GM23338 (cell line): ENCODE measurements around the gene KLK15. TPM values are rescaled to one million over a fixed set of nuclear protein-coding genes. Genes with fewer than 3 reads are reported as not detected.

Experiments used
- ATAC-seq: fragments of 200-7000 bp; cut with Tn5 transposase; 3 replicates; pipeline ENCODE4 v1.9.1; 2020
- DNase-seq: peaks from one replicate; pipeline ENCODE4 v3.0.0-alpha.2; 2015; ENCODE audit warnings: low spot score
- H2AFZ ChIP-seq: fragments of 200-600 bp; sonication (generic); 2 replicates; pipeline ENCODE4 v1.8.0; 2016; ENCODE audit warnings: antibody characterized with exemption, mild to moderate bottlenecking, moderate library complexity
- H3F3A ChIP-seq: fragments of 200-600 bp; sonication (generic); replicated peaks from 2 replicates; pipeline ENCODE4 v1.8.0; 2017; ENCODE audit warnings: antibody characterized with exemption, mixed run types, low read depth
- H3K27ac ChIP-seq: fragments of 200-600 bp; sonication (generic); 2 replicates; pipeline ENCODE4 v1.6.1; 2016; ENCODE audit warnings: low read depth
- H3K27me3 ChIP-seq: fragments of 200-600 bp; sonication (generic); 2 replicates; pipeline ENCODE4 v1.8.0; 2016; ENCODE audit warnings: mild to moderate bottlenecking, mixed run types, moderate library complexity; ENCODE audit not compliant: insufficient read depth
- H3K36me3 ChIP-seq: fragments of 200-600 bp; sonication (generic); 2 replicates; pipeline ENCODE4 v1.8.0; 2016; ENCODE audit warnings: mild to moderate bottlenecking; ENCODE audit not compliant: insufficient read depth
- H3K4me1 ChIP-seq: fragments of 200-600 bp; sonication (generic); 2 replicates; pipeline ENCODE4 v1.8.0; 2016; ENCODE audit warnings: mild to moderate bottlenecking, moderate library complexity; ENCODE audit not compliant: insufficient read depth
- H3K4me2 ChIP-seq: fragments of 200-600 bp; sonication (generic); 2 replicates; pipeline ENCODE4 v1.7.1; 2017; ENCODE audit warnings: mixed run types
- H3K4me3 ChIP-seq: fragments of 200-600 bp; sonication (generic); 2 replicates; pipeline ENCODE4 v1.6.1; 2016; ENCODE audit warnings: mixed run types
- H3K79me2 ChIP-seq: fragments of 200-600 bp; sonication (generic); replicated peaks from 2 replicates; pipeline ENCODE4 v1.8.0; 2017; ENCODE audit warnings: mild to moderate bottlenecking; ENCODE audit not compliant: insufficient read depth
- H3K9me2 ChIP-seq: fragments of 200-600 bp; sonication (generic); 2 replicates; pipeline ENCODE4 v1.8.0; 2017; ENCODE audit not compliant: insufficient read depth
- H4K20me1 ChIP-seq: fragments of 200-600 bp; sonication (generic); replicated peaks from 2 replicates; pipeline ENCODE4 v1.8.0; 2017; ENCODE audit warnings: mild to moderate bottlenecking; ENCODE audit not compliant: insufficient read depth
- H3K27ac Mint-ChIP-seq: 2 replicates; pipeline ENCODE4 v1.8.0; 2020; ENCODE audit warnings: inconsistent platforms, mild to moderate bottlenecking, moderate library complexity, mixed read lengths
- H3K27me3 Mint-ChIP-seq: 3 replicates; pipeline ENCODE4 v1.8.0; 2022; ENCODE audit warnings: low read depth, mild to moderate bottlenecking, moderate library complexity, mixed read lengths, inconsistent platforms; ENCODE audit not compliant: insufficient read depth, poor library complexity
- H3K36me3 Mint-ChIP-seq: 3 replicates; pipeline ENCODE4 v1.8.0; 2021; ENCODE audit warnings: low read depth, mild to moderate bottlenecking, inconsistent platforms, moderate library complexity, mixed read lengths
- H3K4me1 Mint-ChIP-seq: 3 replicates; pipeline ENCODE4 v1.8.0; 2020; ENCODE audit warnings: mild to moderate bottlenecking, inconsistent platforms, mixed read lengths
- H3K4me3 Mint-ChIP-seq: 3 replicates; pipeline ENCODE4 v1.8.0; 2021; ENCODE audit warnings: moderate library complexity, mild to moderate bottlenecking, inconsistent platforms, mixed read lengths
- H3K9me3 Mint-ChIP-seq: 3 replicates; pipeline ENCODE4 v1.8.0; 2020; ENCODE audit warnings: moderate library complexity, mild to moderate bottlenecking, inconsistent platforms, mixed read lengths
- CREB1 ChIP-seq: fragments of 250-450 bp; sonication (Bioruptor Pico); IDR thresholded peaks from 2 replicates; pipeline ENCODE4 v1.5.0; 2020; ENCODE audit warnings: low read depth, mild to moderate bottlenecking, moderate library complexity
- EZH2 ChIP-seq: fragments of 200-600 bp; sonication (generic); IDR thresholded peaks from one replicate; pipeline ENCODE4 v1.8.0; 2017; ENCODE audit warnings: antibody characterized with exemption, mild to moderate bottlenecking, low read depth; ENCODE audit not compliant: unreplicated experiment
- JUNB ChIP-seq: IDR thresholded peaks from one replicate; pipeline ENCODE4 v1.6.1; 2016; ENCODE audit warnings: antibody characterized with exemption; ENCODE audit not compliant: unreplicated experiment
- NANOG ChIP-seq: IDR thresholded peaks from 2 replicates; pipeline ENCODE4 v1.6.1; 2016; ENCODE audit warnings: antibody characterized with exemption, borderline replicate concordance
- POLR2AphosphoS5 ChIP-seq: IDR thresholded peaks from 2 replicates; pipeline ENCODE4 v1.6.1; 2016; ENCODE audit warnings: antibody characterized with exemption, low read depth
- STAT1 ChIP-seq: IDR thresholded peaks from one replicate; pipeline ENCODE4 v1.6.1; 2016; ENCODE audit warnings: antibody characterized with exemption; ENCODE audit not compliant: unreplicated experiment
- ZNF114 ChIP-seq: fragments of 250-450 bp; sonication (Bioruptor Pico); IDR thresholded peaks from 2 replicates; pipeline ENCODE4 v1.5.0; 2020; ENCODE audit warnings: mild to moderate bottlenecking, moderate library complexity
- ZNF331 ChIP-seq: fragments of 250-450 bp; sonication (Bioruptor Pico); IDR thresholded peaks from 2 replicates; pipeline ENCODE4 v1.5.0; 2020; ENCODE audit warnings: low read depth, mild to moderate bottlenecking, moderate library complexity
- ZNF462 ChIP-seq: fragments of 250-450 bp; sonication (Bioruptor Pico); IDR thresholded peaks from 2 replicates; pipeline ENCODE4 v1.5.0; 2020; ENCODE audit warnings: mild to moderate bottlenecking, moderate library complexity
- polyA plus RNA-seq: library from polyadenylated mRNA; unstranded; fragments of >200 nt; fragmentation: Nextera tagmentation; extraction: Ambion mirVana; gene quantifications from 2 replicates; pipeline ENCODE4 v1.2.1, GENCODE V29; 2016
- total RNA-seq: library from RNA; depleted of rRNA; stranded (reverse); fragments of >200 nt; shearing (Covaris generic); gene quantifications from 2 replicates; pipeline ENCODE4 v1.2.3, GENCODE V29; 2014
- TF ChIP-seq, protein P1 (sequence below): IDR thresholded peaks from one replicate; pipeline ENCODE4 v1.6.1; 2018; ENCODE audit warnings: antibody characterized with exemption; ENCODE audit not compliant: unreplicated experiment
- TF ChIP-seq, protein P2 (sequence below): IDR thresholded peaks from 2 replicates; pipeline ENCODE4 v1.6.1; 2016; ENCODE audit warnings: antibody characterized with exemption

KLK15 gene
- total and polyA plus RNA-seq, 2 experiments from 2014 or later, result not detected

- Mint-ChIP-seq H3K27ac (no peak overlapping the region), H3K9me3 (peaks cover 12% of the 10 kb centered on the region), H3K27me3 (peaks cover 36% of the 10 kb centered on the region), H3K4me3 (no peak overlapping the region), H3K36me3 (peaks cover 8% of the 10 kb centered on the region), H3K4me1 (peaks cover 6% of the 10 kb centered on the region; the same call in 2 of the 3 replicates)
- Histone ChIP-seq H3K4me2 (no peak overlapping the region), H3K27ac (no peak overlapping the region), H3K79me2 (no peaks in the 10 kb centered on the region), H3K9me2 (no peaks in the 10 kb centered on the region), H3K27me3 (no peaks in the 10 kb centered on the region), H3F3A (peaks cover 18% of the 10 kb centered on the region), H4K20me1 (peaks cover 17% of the 10 kb centered on the region), H3K4me1 (peaks cover 9% of the 10 kb centered on the region), H3K4me3 (no peak overlapping the region), H2AFZ (no peak overlapping the region), H3K36me3 (no peaks in the 10 kb centered on the region)
- no peak for ATAC-seq
- TF ChIP-seq POLR2AphosphoS5, result no peak
- TF ChIP-seq, protein P1, sequence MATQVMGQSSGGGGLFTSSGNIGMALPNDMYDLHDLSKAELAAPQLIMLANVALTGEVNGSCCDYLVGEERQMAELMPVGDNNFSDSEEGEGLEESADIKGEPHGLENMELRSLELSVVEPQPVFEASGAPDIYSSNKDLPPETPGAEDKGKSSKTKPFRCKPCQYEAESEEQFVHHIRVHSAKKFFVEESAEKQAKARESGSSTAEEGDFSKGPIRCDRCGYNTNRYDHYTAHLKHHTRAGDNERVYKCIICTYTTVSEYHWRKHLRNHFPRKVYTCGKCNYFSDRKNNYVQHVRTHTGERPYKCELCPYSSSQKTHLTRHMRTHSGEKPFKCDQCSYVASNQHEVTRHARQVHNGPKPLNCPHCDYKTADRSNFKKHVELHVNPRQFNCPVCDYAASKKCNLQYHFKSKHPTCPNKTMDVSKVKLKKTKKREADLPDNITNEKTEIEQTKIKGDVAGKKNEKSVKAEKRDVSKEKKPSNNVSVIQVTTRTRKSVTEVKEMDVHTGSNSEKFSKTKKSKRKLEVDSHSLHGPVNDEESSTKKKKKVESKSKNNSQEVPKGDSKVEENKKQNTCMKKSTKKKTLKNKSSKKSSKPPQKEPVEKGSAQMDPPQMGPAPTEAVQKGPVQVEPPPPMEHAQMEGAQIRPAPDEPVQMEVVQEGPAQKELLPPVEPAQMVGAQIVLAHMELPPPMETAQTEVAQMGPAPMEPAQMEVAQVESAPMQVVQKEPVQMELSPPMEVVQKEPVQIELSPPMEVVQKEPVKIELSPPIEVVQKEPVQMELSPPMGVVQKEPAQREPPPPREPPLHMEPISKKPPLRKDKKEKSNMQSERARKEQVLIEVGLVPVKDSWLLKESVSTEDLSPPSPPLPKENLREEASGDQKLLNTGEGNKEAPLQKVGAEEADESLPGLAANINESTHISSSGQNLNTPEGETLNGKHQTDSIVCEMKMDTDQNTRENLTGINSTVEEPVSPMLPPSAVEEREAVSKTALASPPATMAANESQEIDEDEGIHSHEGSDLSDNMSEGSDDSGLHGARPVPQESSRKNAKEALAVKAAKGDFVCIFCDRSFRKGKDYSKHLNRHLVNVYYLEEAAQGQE, result no peak
- TF ChIP-seq JUNB, result no peak
- TF ChIP-seq ZNF114 (CRISPR knock-in tag), result no peak
- no peak for TF ChIP-seq EZH2
- TF ChIP-seq, protein P2, sequence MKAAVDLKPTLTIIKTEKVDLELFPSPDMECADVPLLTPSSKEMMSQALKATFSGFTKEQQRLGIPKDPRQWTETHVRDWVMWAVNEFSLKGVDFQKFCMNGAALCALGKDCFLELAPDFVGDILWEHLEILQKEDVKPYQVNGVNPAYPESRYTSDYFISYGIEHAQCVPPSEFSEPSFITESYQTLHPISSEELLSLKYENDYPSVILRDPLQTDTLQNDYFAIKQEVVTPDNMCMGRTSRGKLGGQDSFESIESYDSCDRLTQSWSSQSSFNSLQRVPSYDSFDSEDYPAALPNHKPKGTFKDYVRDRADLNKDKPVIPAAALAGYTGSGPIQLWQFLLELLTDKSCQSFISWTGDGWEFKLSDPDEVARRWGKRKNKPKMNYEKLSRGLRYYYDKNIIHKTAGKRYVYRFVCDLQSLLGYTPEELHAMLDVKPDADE, result no peak
- TF ChIP-seq NANOG, result no peak
- DNase-seq, result no peak
Observed at GRCh38 chr19:50791594-50792271, 41.6 kb downstream of the KLK15 start.

DNA sequence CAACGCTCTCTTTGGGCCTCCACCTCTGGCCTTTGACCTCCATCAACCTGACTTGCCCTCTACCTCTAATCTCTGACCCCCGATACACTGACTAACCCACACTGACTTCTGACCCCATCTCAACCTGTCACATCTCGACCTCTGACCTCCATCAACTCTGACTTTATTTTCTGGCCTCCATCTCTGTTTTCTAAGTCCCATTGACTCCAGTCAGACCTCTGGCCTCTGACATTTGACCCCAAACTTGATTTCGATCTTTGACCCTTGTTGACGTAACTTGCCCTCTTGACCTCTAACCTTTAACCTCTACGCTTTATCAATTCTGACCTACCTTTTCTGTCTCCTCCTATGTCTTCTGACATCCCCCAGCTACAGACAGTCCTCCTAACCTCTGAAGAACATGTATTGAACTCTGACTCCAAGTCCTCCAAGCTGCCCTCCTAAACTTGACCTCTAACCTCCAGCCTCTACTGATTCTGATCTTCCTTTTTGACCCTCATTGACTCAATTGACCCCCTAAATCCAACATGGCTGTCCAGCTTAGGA lies 42.4 kb downstream of the KLK15 start:
- Histone ChIP-seq H3K4me1 (peaks cover 9% of the 10 kb centered on the region), H3K79me2 (no peaks in the 10 kb centered on the region), H3K27ac (no peak overlapping the region), H3K27me3 (no peaks in the 10 kb centered on the region), H3F3A (peaks cover 11% of the 10 kb centered on the region), H4K20me1 (peaks cover 17% of the 10 kb centered on the region), H3K4me3 (no peak overlapping the region), H3K36me3 (no peaks in the 10 kb centered on the region), H3K9me2 (no peaks in the 10 kb centered on the region), H2AFZ (no peak overlapping the region), H3K4me2 (no peak overlapping the region)
- H3K27me3 Mint-ChIP-seq, result peaks cover 33% of the 10 kb centered on the region
- H3K36me3 Mint-ChIP-seq, result peaks cover 6% of the 10 kb centered on the region; the same call in 2 of the 3 replicates
- H3K4me1 Mint-ChIP-seq, result peaks cover 6% of the 10 kb centered on the region; the same call in 2 of the 3 replicates
- peaks cover 16% of the 10 kb centered on the region for H3K9me3 Mint-ChIP-seq
- DNase-seq, result no peak
- H3K4me3 Mint-ChIP-seq, result no peak overlapping the region; the same call in 2 of the 3 replicates
- no peak for ATAC-seq
- no peak overlapping the region for H3K27ac Mint-ChIP-seq
- TF ChIP-seq ZNF462 (CRISPR knock-in tag) (no peak), CREB1 (CRISPR knock-in tag) (no peak), POLR2AphosphoS5 (no peak), STAT1 (no peak), ZNF331 (CRISPR knock-in tag) (no peak)
